ENCODE results near the gene TATDN2. TPM values are rescaled to one million over a fixed set of nuclear protein-coding genes. Genes with fewer than 3 reads are reported as not detected.

The TATDN2 gene
- total RNA-seq, 1 experiment from 2014 or later, result 30.4 TPM

DNA sequence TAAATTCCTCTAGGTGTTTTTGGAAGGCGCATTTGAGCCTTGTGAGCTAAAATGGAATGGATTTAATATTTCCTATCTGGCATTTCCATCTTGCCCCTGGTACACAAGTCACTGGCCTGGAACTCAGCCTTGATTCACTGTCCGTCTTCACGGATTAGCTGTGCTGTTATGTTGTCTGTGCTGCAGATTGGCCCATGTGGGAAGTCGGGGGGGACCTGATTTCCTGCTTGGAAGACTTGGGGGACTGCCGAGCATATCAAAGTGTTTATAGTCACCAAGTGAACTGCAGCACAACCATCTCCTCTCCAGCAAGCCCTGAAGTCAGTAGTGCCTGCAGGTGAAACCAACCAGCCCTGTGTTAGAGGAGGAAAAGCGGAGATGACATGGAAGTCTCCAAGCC lies 32.3 kb downstream of the TATDN2 start:
- intact Hi-C loops (cut with micrococcal nuclease; ENCODE audit: unreplicated experiment) (no loop called here), in situ Hi-C loops (cut with HindIII; ENCODE audit: low pct_unique_long_range_greater_than_20kb, low sequenced_read_pairs) (no loop called here)
- TF ChIP-seq TCF7L2 (IDR thresholded peaks at IDR 0.05; ENCODE audit: low read depth, low read length) (no peak), POLR2AphosphoS5 (IDR thresholded peaks at IDR 0.05; ENCODE audit: low read depth, low read length) (no peak), SIN3A (IDR thresholded peaks at IDR 0.05; ENCODE audit: borderline replicate concordance, insufficient read depth, low read depth, low read length) (no peak)
- TF ChIP-seq, protein P1, sequence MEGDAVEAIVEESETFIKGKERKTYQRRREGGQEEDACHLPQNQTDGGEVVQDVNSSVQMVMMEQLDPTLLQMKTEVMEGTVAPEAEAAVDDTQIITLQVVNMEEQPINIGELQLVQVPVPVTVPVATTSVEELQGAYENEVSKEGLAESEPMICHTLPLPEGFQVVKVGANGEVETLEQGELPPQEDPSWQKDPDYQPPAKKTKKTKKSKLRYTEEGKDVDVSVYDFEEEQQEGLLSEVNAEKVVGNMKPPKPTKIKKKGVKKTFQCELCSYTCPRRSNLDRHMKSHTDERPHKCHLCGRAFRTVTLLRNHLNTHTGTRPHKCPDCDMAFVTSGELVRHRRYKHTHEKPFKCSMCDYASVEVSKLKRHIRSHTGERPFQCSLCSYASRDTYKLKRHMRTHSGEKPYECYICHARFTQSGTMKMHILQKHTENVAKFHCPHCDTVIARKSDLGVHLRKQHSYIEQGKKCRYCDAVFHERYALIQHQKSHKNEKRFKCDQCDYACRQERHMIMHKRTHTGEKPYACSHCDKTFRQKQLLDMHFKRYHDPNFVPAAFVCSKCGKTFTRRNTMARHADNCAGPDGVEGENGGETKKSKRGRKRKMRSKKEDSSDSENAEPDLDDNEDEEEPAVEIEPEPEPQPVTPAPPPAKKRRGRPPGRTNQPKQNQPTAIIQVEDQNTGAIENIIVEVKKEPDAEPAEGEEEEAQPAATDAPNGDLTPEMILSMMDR (IDR thresholded peaks at IDR 0.05), result no peak
- TF ChIP-seq, protein P2, sequence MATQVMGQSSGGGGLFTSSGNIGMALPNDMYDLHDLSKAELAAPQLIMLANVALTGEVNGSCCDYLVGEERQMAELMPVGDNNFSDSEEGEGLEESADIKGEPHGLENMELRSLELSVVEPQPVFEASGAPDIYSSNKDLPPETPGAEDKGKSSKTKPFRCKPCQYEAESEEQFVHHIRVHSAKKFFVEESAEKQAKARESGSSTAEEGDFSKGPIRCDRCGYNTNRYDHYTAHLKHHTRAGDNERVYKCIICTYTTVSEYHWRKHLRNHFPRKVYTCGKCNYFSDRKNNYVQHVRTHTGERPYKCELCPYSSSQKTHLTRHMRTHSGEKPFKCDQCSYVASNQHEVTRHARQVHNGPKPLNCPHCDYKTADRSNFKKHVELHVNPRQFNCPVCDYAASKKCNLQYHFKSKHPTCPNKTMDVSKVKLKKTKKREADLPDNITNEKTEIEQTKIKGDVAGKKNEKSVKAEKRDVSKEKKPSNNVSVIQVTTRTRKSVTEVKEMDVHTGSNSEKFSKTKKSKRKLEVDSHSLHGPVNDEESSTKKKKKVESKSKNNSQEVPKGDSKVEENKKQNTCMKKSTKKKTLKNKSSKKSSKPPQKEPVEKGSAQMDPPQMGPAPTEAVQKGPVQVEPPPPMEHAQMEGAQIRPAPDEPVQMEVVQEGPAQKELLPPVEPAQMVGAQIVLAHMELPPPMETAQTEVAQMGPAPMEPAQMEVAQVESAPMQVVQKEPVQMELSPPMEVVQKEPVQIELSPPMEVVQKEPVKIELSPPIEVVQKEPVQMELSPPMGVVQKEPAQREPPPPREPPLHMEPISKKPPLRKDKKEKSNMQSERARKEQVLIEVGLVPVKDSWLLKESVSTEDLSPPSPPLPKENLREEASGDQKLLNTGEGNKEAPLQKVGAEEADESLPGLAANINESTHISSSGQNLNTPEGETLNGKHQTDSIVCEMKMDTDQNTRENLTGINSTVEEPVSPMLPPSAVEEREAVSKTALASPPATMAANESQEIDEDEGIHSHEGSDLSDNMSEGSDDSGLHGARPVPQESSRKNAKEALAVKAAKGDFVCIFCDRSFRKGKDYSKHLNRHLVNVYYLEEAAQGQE (IDR thresholded peaks at IDR 0.05; ENCODE audit: insufficient read depth in 1 of 2, low read depth in 2 of 2, low read length in 1 of 2), result no peak
- Histone ChIP-seq H3K4me3 (ENCODE audit: low read depth in 2 of 2, low read length in 2 of 2) (no peak overlapping the region), H3K9me3 (ENCODE audit: control insufficient read depth, insufficient read depth, low read depth, low read length) (no peaks in the 10 kb centered on the region), H3K36me3 (ENCODE audit: control insufficient read depth, insufficient read depth, low read length) (peaks cover 6% of the 10 kb centered on the region; the same call in 1 of the 2 replicates), H3K4me1 (ENCODE audit: control insufficient read depth, insufficient read depth, low read length) (no peaks in the 10 kb centered on the region), H3K27me3 (ENCODE audit: control insufficient read depth, insufficient read depth, low read length) (no peaks in the 10 kb centered on the region), H3K27ac (ENCODE audit: low read length) (no peak overlapping the region)
- ChIA-PET CTCF (no interaction called here), POLR2A (interaction anchor here (0.6 kb wide), 1 partner anchor 87 kb away, joined by 3 read pairs; no protein-coding TSS in a partner anchor)
- DNase-seq (ENCODE audit: low read depth, low spot score) (no peak), ATAC-seq (no peak)
- no TSS peak for BruUV-seq (replicated peaks)

DNA sequence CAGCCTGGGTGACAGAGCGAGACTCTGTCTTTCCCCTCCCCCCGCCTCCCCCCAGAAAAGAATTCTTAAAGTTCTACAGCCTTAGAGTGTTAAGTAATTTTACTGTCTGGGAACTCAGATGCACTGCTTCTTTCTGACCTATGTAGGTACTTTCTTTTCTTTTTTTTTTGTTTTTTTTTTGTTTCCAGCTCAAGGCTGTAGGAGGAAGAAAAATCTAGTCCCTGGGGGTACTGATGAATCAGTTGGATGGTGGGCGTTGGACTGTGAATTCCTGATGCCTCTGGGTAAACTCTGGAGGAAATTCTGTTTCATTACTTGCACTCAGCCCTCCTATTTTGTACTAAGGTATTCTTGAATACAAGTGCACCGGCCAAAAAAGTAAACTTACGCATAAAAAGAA lies 33.7 kb downstream of the TATDN2 start:
- ATAC-seq (no peak), DNase-seq (ENCODE audit: low read depth, low spot score) (no peak)
- Histone ChIP-seq H3K4me3 (ENCODE audit: low read depth in 2 of 2, low read length in 2 of 2) (no peak overlapping the region), H3K4me1 (ENCODE audit: control insufficient read depth, insufficient read depth, low read length) (no peaks in the 10 kb centered on the region), H3K27me3 (ENCODE audit: control insufficient read depth, insufficient read depth, low read length) (no peaks in the 10 kb centered on the region), H3K9me3 (ENCODE audit: control insufficient read depth, insufficient read depth, low read depth, low read length) (no peaks in the 10 kb centered on the region), H3K27ac (ENCODE audit: low read length) (no peak overlapping the region), H3K36me3 (ENCODE audit: control insufficient read depth, insufficient read depth, low read length) (peaks cover 9% of the 10 kb centered on the region; the same call in 1 of the 2 replicates)
- ChIA-PET POLR2A (no interaction called here), CTCF (no interaction called here)
- intact Hi-C loops (cut with micrococcal nuclease; ENCODE audit: unreplicated experiment) (no loop called here), in situ Hi-C loops (cut with HindIII; ENCODE audit: low pct_unique_long_range_greater_than_20kb, low sequenced_read_pairs) (no loop called here)
- BruUV-seq (replicated peaks), result no TSS peak
- TF ChIP-seq TCF7L2 (IDR thresholded peaks at IDR 0.05; ENCODE audit: low read depth, low read length), result no peak
- TF ChIP-seq, protein P2 (IDR thresholded peaks at IDR 0.05; ENCODE audit: insufficient read depth in 1 of 2, low read depth in 2 of 2, low read length in 1 of 2), result no peak
- no peak for TF ChIP-seq SIN3A (IDR thresholded peaks at IDR 0.05; ENCODE audit: borderline replicate concordance, insufficient read depth, low read depth, low read length)
- no peak for TF ChIP-seq POLR2AphosphoS5 (IDR thresholded peaks at IDR 0.05; ENCODE audit: low read depth, low read length)
- TF ChIP-seq, protein P1 (IDR thresholded peaks at IDR 0.05), result no peak
